Transverse colon (tissue), 4 donors: ENCODE data around the gene FAR2. TPM values are rescaled to one million over a fixed set of nuclear protein-coding genes. Genes with fewer than 3 reads are reported as not detected.

Source experiments
- DNase-seq: peaks from one replicate; pipeline ENCODE4 v3.0.0-alpha.2; 2019
- H3K27ac ChIP-seq, 4 donors: fragments of 200-600 bp; sonication (generic); 2 replicates each; pipeline ENCODE4 v1.5.1; 2016 to 2018; ENCODE audit warnings: inconsistent platforms in 4 of 4
- H3K27me3 ChIP-seq: fragments of 200-600 bp; sonication (generic); 2 replicates; pipeline ENCODE4 v1.5.1; 2017; ENCODE audit warnings: inconsistent platforms
- H3K36me3 ChIP-seq, 4 donors: fragments of 200-600 bp; sonication (generic); 2 replicates each; pipeline ENCODE4 v1.5.1; 2017 to 2019; ENCODE audit warnings: inconsistent platforms in 4 of 4
- H3K4me1 ChIP-seq, 4 donors: fragments of 200-600 bp; sonication (generic); 2 replicates each; pipeline ENCODE4 v1.5.1; 2017 to 2020; ENCODE audit warnings: inconsistent platforms in 4 of 4
- H3K4me3 ChIP-seq, 4 donors: fragments of 200-600 bp; sonication (generic); 1 replicate in 1 of 4; 2 replicates in 3 of 4; pipeline versions ENCODE4 v1.5.1 to v1.6.1; 2017 to 2019; ENCODE audit warnings: inconsistent platforms in 4 of 4
- H3K9me3 ChIP-seq, 2 donors: fragments of 200-600 bp; sonication (generic); 2 replicates each; pipeline ENCODE4 v1.5.1; 2017 to 2019; ENCODE audit warnings: inconsistent platforms in 2 of 2
- EP300 ChIP-seq: sonication (generic); formaldehyde crosslinking; IDR thresholded peaks from one replicate; pipeline ENCODE4 v1.6.1; 2017; ENCODE audit warnings: antibody characterized with exemption, low read depth
- POLR2A ChIP-seq: fragments of 450-650 bp; IDR thresholded peaks from one replicate; pipeline ENCODE4 v1.6.1; 2016; ENCODE audit warnings: antibody characterized with exemption, mild to moderate bottlenecking, moderate library complexity
- POLR2AphosphoS5 ChIP-seq, 3 donors: sonication (generic); formaldehyde crosslinking; IDR thresholded peaks; one replicate each; pipeline ENCODE4 v1.6.1; 2016; ENCODE audit warnings: antibody characterized with exemption in 3 of 3
- WGBS, 2 donors: methylation state at CpG; one replicate each; pipeline ENCODE4 v1.1.5; 2018; ENCODE audit warnings: low coverage in 1 of 2; 5-methylcytosine and 5-hydroxymethylcytosine counted together
- in situ Hi-C, 4 donors: fragments of 200-750 bp; cut with MboI; loops; one replicate each; pipeline versions ENCODE4 v1.15.0 to v1.15.1; 2017; ENCODE audit warnings: low sequenced_read_pairs in 3 of 4, low pct_ligation_motif_present in 1 of 4, low pct_unique_long_range_greater_than_20kb in 1 of 4
- intact Hi-C: fragments of 100-400 bp; cut with DNase I; formaldehyde crosslinking; loops from one replicate; pipeline ENCODE4 v1.15.1; 2023; ENCODE audit warnings: low total_unique reads
- total RNA-seq, 4 donors: library from RNA; depleted of rRNA; stranded (reverse); fragments of >200 nt; gene quantifications; one replicate each; pipeline ENCODE4 v1.1.0, GENCODE V29; 2016
- TF ChIP-seq, protein P1 (sequence below), 5 experiments: fragments of 200-600 bp in 3 of 5; fragments of 450-650 bp in 2 of 5; sonication (generic) in 3 of 5; IDR thresholded peaks; 1 replicate in 2 of 5; 2 replicates in 3 of 5; pipeline ENCODE4 v1.5.1; 2016 to 2017; ENCODE audit warnings: antibody characterized with exemption in 5 of 5, inconsistent platforms in 3 of 5, mild to moderate bottlenecking in 2 of 5, moderate library complexity in 1 of 5

FAR2 gene
- total RNA-seq, 4 donors from 2014 or later: 57.6 to 72.7 (median 65.7) TPM

DNA sequence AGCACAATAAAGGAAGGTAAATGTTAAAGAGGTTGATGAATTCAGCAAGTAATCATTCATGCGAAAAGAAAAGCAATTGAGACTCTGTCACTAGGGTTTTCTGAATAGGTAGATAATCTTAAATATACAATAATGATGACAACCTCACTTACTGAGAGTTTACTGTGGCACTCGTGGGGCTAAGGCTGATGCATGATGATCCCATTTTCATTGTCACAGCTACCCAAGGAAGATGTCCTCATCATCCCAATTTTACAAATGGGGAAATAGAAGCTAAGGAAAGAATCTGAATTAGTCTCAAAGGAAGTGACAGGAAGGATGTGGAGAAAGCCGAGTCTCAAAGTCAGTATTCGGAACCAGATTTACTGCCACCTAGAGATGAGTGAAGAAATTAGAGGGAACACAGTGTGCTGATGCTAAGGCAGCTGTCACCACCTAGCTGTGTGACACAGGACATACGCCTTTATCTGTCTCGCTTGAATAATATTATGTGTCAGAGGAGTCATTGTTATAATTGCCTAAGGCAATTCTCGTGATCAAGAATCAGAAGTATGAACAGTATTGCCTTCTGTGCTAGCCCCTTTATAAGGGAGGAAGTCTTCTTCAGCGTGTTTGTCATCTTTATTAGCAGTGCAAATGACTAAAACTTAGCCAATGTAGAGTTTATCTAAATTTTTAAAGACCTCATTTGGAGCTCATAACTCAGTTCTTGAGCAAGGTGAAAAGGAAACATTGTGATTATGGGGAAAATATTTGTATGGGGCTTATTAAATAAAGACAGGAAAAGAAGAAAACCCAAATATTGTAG is 168.7 kb downstream of the FAR2 start:
- intact Hi-C loops (loop anchor here (10.0 kb wide), 1 partner anchor 243 kb away; no protein-coding TSS in a partner anchor), in situ Hi-C loops (loop anchor here in 3 of 4 donors (5.0 to 10.0 kb wide), 3 partner anchors 240 to 253 kb away; no protein-coding TSS in a partner anchor)
- peak; percentile 55 for DNase-seq
- H3K4me1 ChIP-seq: peaks cover 0 to 9% (median 0%) of the 10 kb centered on the region in 4 donors
- no peak overlapping the region for H3K27ac ChIP-seq
- 31 to 46% methylated on average over 5 to 8 of the region's 8 CpGs for WGBS, 2 donors
- TF ChIP-seq POLR2AphosphoS5 (IDR thresholded peaks at IDR 0.05) (peak in 1 of 3 donors; percentile 41), EP300 (no peak), POLR2A (no peak)
- TF ChIP-seq, protein P1, sequence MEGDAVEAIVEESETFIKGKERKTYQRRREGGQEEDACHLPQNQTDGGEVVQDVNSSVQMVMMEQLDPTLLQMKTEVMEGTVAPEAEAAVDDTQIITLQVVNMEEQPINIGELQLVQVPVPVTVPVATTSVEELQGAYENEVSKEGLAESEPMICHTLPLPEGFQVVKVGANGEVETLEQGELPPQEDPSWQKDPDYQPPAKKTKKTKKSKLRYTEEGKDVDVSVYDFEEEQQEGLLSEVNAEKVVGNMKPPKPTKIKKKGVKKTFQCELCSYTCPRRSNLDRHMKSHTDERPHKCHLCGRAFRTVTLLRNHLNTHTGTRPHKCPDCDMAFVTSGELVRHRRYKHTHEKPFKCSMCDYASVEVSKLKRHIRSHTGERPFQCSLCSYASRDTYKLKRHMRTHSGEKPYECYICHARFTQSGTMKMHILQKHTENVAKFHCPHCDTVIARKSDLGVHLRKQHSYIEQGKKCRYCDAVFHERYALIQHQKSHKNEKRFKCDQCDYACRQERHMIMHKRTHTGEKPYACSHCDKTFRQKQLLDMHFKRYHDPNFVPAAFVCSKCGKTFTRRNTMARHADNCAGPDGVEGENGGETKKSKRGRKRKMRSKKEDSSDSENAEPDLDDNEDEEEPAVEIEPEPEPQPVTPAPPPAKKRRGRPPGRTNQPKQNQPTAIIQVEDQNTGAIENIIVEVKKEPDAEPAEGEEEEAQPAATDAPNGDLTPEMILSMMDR (IDR thresholded peaks at IDR 0.05): peak; percentile 67 to 95 (median 75)
- no peaks in the 10 kb centered on the region for H3K27me3 ChIP-seq
- no peak overlapping the region for H3K4me3 ChIP-seq
- no peaks in the 10 kb centered on the region for H3K9me3 ChIP-seq
- no peaks in the 10 kb centered on the region for H3K36me3 ChIP-seq

DNA sequence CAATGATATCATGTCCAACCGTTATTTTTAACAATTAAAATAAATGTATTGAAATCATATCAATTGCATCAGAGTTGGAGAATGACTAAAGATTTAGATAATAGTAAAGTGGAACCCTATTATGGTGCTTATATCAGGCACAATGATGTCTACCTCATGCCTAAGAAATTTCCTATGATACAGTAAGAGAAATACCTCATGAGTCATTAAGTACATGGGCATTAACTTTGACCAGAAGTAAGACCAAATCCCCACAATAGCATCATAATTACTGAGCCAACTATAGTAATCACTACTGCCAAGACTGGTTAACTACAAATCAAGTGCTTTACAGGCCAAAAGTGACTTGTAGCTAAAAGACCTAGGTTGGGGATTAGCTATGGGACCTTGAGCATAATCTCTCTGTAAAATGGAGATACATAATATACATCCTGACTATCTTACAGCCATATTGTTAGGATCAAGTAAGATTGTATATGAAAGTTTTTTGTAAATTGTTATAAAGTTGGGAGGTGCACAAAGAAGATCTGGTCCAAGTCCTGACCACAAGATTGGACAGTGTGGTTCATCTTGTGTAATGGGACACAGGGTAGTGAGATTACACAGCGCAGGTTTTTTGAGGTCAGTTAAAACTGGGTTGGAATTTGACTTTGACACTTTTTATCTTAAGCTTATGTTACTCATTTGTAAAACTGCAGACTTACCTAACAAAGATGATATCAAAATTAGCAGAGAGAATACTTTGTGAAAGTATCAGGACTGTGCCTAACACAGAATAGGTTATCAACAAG is 171.4 kb downstream of the FAR2 start:
- intact Hi-C loops (no loop called here), in situ Hi-C loops (no loop called here)
- Histone ChIP-seq H3K9me3 (no peaks in the 10 kb centered on the region), H3K4me3 (no peak overlapping the region), H3K27me3 (no peaks in the 10 kb centered on the region), H3K36me3 (no peaks in the 10 kb centered on the region), H3K27ac (no peak overlapping the region), H3K4me1 (peaks cover 0 to 9% (median 0%) of the 10 kb centered on the region in 4 donors)
- no peak for TF ChIP-seq POLR2AphosphoS5 (IDR thresholded peaks at IDR 0.05)
- TF ChIP-seq, protein P1 (IDR thresholded peaks at IDR 0.05): no peak
- TF ChIP-seq POLR2A: no peak
- TF ChIP-seq EP300: no peak
- no peak for DNase-seq
- WGBS, 2 donors: 87 to 94% methylated on average over 2 of the region's 2 CpGs

DNA sequence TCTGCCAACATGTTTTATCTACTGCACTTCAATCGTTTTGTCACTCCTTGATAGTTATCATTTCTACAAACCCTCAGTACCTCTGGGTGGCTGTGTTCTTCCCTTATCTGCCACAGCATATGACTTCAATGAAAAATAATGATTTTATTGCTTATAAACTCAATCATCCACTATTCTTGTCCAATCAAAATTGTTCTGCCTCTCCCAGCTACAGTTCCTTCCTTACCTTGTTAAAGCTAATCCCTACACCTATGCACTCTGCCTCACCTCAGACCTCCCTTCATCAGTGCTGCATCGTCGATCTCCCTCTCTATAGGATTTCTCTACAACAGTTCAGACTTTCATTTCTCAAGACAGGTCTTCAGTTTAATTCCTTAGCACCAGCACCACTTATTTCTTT is 173.1 kb downstream of the FAR2 start:
- Histone ChIP-seq H3K4me1 (peaks cover 0 to 9% (median 0%) of the 10 kb centered on the region in 4 donors), H3K27me3 (no peaks in the 10 kb centered on the region), H3K9me3 (no peaks in the 10 kb centered on the region), H3K4me3 (no peak overlapping the region), H3K27ac (no peak overlapping the region), H3K36me3 (no peaks in the 10 kb centered on the region)
- DNase-seq: no peak
- 80% methylated on average over 3 of the region's 3 CpGs; no CpG with 5 or more reads in 1 of the 2 donors for WGBS, 2 donors
- TF ChIP-seq POLR2A (no peak), POLR2AphosphoS5 (IDR thresholded peaks at IDR 0.05) (no peak), EP300 (no peak)
- TF ChIP-seq, protein P1 (IDR thresholded peaks at IDR 0.05): no peak
- in situ Hi-C loops: no loop called here
- intact Hi-C loops: no loop called here

DNA sequence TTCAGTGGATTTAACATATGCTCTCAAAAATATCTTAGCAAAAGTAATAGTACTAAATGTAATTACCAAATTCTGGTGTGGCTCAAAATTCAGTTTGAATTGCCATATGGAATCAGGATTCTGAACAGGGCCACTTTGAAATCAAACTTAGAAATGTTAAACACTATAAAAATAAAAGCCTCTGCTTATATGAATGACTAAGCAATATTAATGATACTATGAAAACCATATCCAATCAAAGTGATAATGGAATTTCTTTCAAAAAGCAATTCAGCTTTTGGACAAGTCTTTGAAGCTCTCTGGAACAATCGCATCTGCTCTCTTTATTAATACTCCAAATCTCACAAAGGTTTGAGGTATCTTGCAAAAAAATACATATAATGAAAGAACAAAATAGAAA is 180.3 kb downstream of the FAR2 start:
- H3K27ac ChIP-seq: no peak overlapping the region
- H3K4me3 ChIP-seq: no peak overlapping the region
- in situ Hi-C loops (no loop called here), intact Hi-C loops (no loop called here)
- H3K9me3 ChIP-seq: no peaks in the 10 kb centered on the region
- TF ChIP-seq POLR2AphosphoS5 (IDR thresholded peaks at IDR 0.05) (no peak), EP300 (no peak), POLR2A (no peak)
- TF ChIP-seq, protein P1 (IDR thresholded peaks at IDR 0.05): no peak
- no peaks in the 10 kb centered on the region for H3K27me3 ChIP-seq
- no peak for DNase-seq
- WGBS, 2 donors: 91 to 100% methylated on average over 1 of the region's 1 CpG
- no peaks in the 10 kb centered on the region for H3K4me1 ChIP-seq
- H3K36me3 ChIP-seq: no peaks in the 10 kb centered on the region
